Effector CD4-positive, alpha-beta T cell (primary cell): ENCODE data around the gene CCZ1B.
A peak's percentile ranks its signal among the peaks of the same experiment; 100 is the strongest.
"Not testable (repeated sequence)": the region's sequence is repeated elsewhere in the genome, so short reads cannot be mapped to it uniquely, and the experiment has no call there.

ENCODE experiments used
- DNase-seq: peaks from one replicate; pipeline ENCODE4 v3.0.0-alpha.2; 2020
- total RNA-seq: gene quantifications from one replicate; lab custom pipeline; 2026; lab: John Stamatoyannopoulos, UW

The CCZ1B gene
- 19.9 reads per million, percentile 46 among the genes with 10 or more reads in this experiment for total RNA-seq

- DNase-seq: peak; percentile 78
Measured at GRCh38 chr7:6826151-6826550, at the start of gene CCZ1B. TSS of gene CCZ1B (minus strand) at chr7:6826275. CDS start at chr7:6826197, 78 bp downstream.

GRCh38 chr7:6875022-6875421 lies 48.9 kb upstream of the CCZ1B start:
- not testable (repeated sequence) for DNase-seq

- DNase-seq: not testable (repeated sequence)
Measured at GRCh38 chr7:6872246-6872945, 46.3 kb upstream of the CCZ1B start.

GRCh38 chr7:6871421-6872144 lies 45.5 kb upstream of the CCZ1B start:
- not testable (repeated sequence) for DNase-seq

GRCh38 chr7:6864751-6865150 lies 38.7 kb upstream of the CCZ1B start:
- not testable (repeated sequence) for DNase-seq

GRCh38 chr7:6864188-6864587 lies 38.1 kb upstream of the CCZ1B start:
- not testable (repeated sequence) for DNase-seq

GRCh38 chr7:6862876-6863275 lies 36.8 kb upstream of the CCZ1B start:
- not testable (repeated sequence) for DNase-seq

- DNase-seq: peak; percentile 54
Measured at GRCh38 chr7:6857721-6858314, 31.7 kb upstream of the CCZ1B start.

- DNase-seq: not testable (repeated sequence)
Measured at GRCh38 chr7:6855563-6856131, 29.6 kb upstream of the CCZ1B start.

GRCh38 chr7:6854747-6855562 lies 28.9 kb upstream of the CCZ1B start:
- not testable (repeated sequence) for DNase-seq

GRCh38 chr7:6853681-6854080 lies 27.6 kb upstream of the CCZ1B start:
- DNase-seq: not testable (repeated sequence)

- not testable (repeated sequence) for DNase-seq
Measured at GRCh38 chr7:6849127-6849526, 23.1 kb upstream of the CCZ1B start.

- not testable (repeated sequence) for DNase-seq
Measured at GRCh38 chr7:6847751-6848150, 21.7 kb upstream of the CCZ1B start.

GRCh38 chr7:6845971-6846449 lies 19.9 kb upstream of the CCZ1B start:
- DNase-seq: not testable (repeated sequence)

GRCh38 chr7:6843654-6844053 lies 17.6 kb upstream of the CCZ1B start:
- DNase-seq: not testable (repeated sequence)

- not testable (repeated sequence) for DNase-seq
Measured at GRCh38 chr7:6843092-6843491, 17.0 kb upstream of the CCZ1B start.

GRCh38 chr7:6842278-6842921 lies 16.3 kb upstream of the CCZ1B start:
- DNase-seq: not testable (repeated sequence)

GRCh38 chr7:6837081-6837480 lies 11.0 kb upstream of the CCZ1B start:
- DNase-seq: not testable (repeated sequence)

- not testable (repeated sequence) for DNase-seq
Measured at GRCh38 chr7:6835521-6835920, 9.4 kb upstream of the CCZ1B start.

- no peak for DNase-seq
Measured at GRCh38 chr7:6833636-6834035, 7.6 kb upstream of the CCZ1B start.

GRCh38 chr7:6831018-6831725 lies 5.1 kb upstream of the CCZ1B start:
- no peak for DNase-seq
